ENCODE results near the gene TGFBR3. TPM values are rescaled to one million over a fixed set of nuclear protein-coding genes. Genes with fewer than 3 reads are reported as not detected.

Gene TGFBR3
- total and polyA plus RNA-seq, 2 experiments from 2014 or later = 46.8 to 68.3 TPM

- no peaks in the 10 kb centered on the region for H3K79me2 ChIP-seq
- no peak for TF ChIP-seq EZH2phosphoT487 (IDR thresholded peaks at IDR 0.05; ENCODE audit: low read depth, severe bottlenecking, unreplicated experiment)
- no peak for TF ChIP-seq EZH2 (IDR thresholded peaks at IDR 0.05; ENCODE audit: borderline replicate concordance)
- TF ChIP-seq CTCF (IDR thresholded peaks at IDR 0.05; ENCODE audit: poor library complexity) = no peak
- no peak overlapping the region for H2AFZ ChIP-seq
- no peaks in the 10 kb centered on the region for H4K20me1 ChIP-seq (ENCODE audit: insufficient read depth, poor library complexity, severe bottlenecking)
- WGBS (ENCODE audit: low lambda C conversion rate, missing lambda C conversion rate) = 79% methylated on average over 4 of the region's 4 CpGs
- H3K9me2 ChIP-seq (replicated peaks; ENCODE audit: insufficient read depth) = no peaks in the 10 kb centered on the region
- no peak overlapping the region for H3K4me2 ChIP-seq
- no peaks in the 10 kb centered on the region for H3K9me3 ChIP-seq (ENCODE audit: low read depth)
- H3K36me3 ChIP-seq (replicated peaks; ENCODE audit: insufficient read depth, low read depth) = no peaks in the 10 kb centered on the region
- no peaks in the 10 kb centered on the region for H3K4me1 ChIP-seq (ENCODE audit: insufficient read depth)
- H3K4me3 ChIP-seq = no peak overlapping the region
- H3K27me3 ChIP-seq = no peaks in the 10 kb centered on the region
- no peak overlapping the region for H3K27ac ChIP-seq
- no peak for DNase-seq (ENCODE audit: low spot score)
Observed at GRCh38 chr1:91916046-91916445, 30.1 kb upstream of the TGFBR3 start.

GRCh38 chr1:91913018-91913417, 27.1 kb upstream of the TGFBR3 start:
- no peak for DNase-seq (ENCODE audit: low spot score)
- no peak overlapping the region for H3K4me3 ChIP-seq
- no peaks in the 10 kb centered on the region for H3K9me3 ChIP-seq (ENCODE audit: low read depth)
- H3K27ac ChIP-seq = no peak overlapping the region
- H3K9me2 ChIP-seq (replicated peaks; ENCODE audit: insufficient read depth) = no peaks in the 10 kb centered on the region
- H3K27me3 ChIP-seq = no peaks in the 10 kb centered on the region
- H4K20me1 ChIP-seq (ENCODE audit: insufficient read depth, poor library complexity, severe bottlenecking) = no peaks in the 10 kb centered on the region
- no peak overlapping the region for H2AFZ ChIP-seq
- TF ChIP-seq CTCF (IDR thresholded peaks at IDR 0.05; ENCODE audit: poor library complexity) = no peak
- TF ChIP-seq EZH2phosphoT487 (IDR thresholded peaks at IDR 0.05; ENCODE audit: low read depth, severe bottlenecking, unreplicated experiment) = no peak
- TF ChIP-seq EZH2 (IDR thresholded peaks at IDR 0.05; ENCODE audit: borderline replicate concordance) = no peak
- H3K4me1 ChIP-seq (ENCODE audit: insufficient read depth) = no peaks in the 10 kb centered on the region
- 69% methylated on average over 3 of the region's 3 CpGs for WGBS (ENCODE audit: low lambda C conversion rate, missing lambda C conversion rate)
- no peaks in the 10 kb centered on the region for H3K36me3 ChIP-seq (replicated peaks; ENCODE audit: insufficient read depth, low read depth)
- no peak overlapping the region for H3K4me2 ChIP-seq
- H3K79me2 ChIP-seq = no peaks in the 10 kb centered on the region

GRCh38 chr1:91912266-91912665, 26.3 kb upstream of the TGFBR3 start:
- no peaks in the 10 kb centered on the region for H3K27me3 ChIP-seq
- no peaks in the 10 kb centered on the region for H3K79me2 ChIP-seq
- no peaks in the 10 kb centered on the region for H3K9me2 ChIP-seq (replicated peaks; ENCODE audit: insufficient read depth)
- no peaks in the 10 kb centered on the region for H4K20me1 ChIP-seq (ENCODE audit: insufficient read depth, poor library complexity, severe bottlenecking)
- DNase-seq (ENCODE audit: low spot score) = no peak
- no peaks in the 10 kb centered on the region for H3K4me1 ChIP-seq (ENCODE audit: insufficient read depth)
- H3K27ac ChIP-seq = no peak overlapping the region
- no peak overlapping the region for H3K4me2 ChIP-seq
- no peak overlapping the region for H2AFZ ChIP-seq
- H3K9me3 ChIP-seq (ENCODE audit: low read depth) = no peaks in the 10 kb centered on the region
- no peak for TF ChIP-seq CTCF (IDR thresholded peaks at IDR 0.05; ENCODE audit: poor library complexity)
- TF ChIP-seq EZH2 (IDR thresholded peaks at IDR 0.05; ENCODE audit: borderline replicate concordance) = no peak
- no peak for TF ChIP-seq EZH2phosphoT487 (IDR thresholded peaks at IDR 0.05; ENCODE audit: low read depth, severe bottlenecking, unreplicated experiment)
- H3K4me3 ChIP-seq = no peak overlapping the region
- H3K36me3 ChIP-seq (replicated peaks; ENCODE audit: insufficient read depth, low read depth) = no peaks in the 10 kb centered on the region
- 65% methylated on average over 1 of the region's 1 CpG for WGBS (ENCODE audit: low lambda C conversion rate, missing lambda C conversion rate)

GRCh38 chr1:91901231-91901630, 15.3 kb upstream of the TGFBR3 start:
- H3K9me2 ChIP-seq (replicated peaks; ENCODE audit: insufficient read depth) = no peaks in the 10 kb centered on the region
- no peak overlapping the region for H3K4me3 ChIP-seq
- H2AFZ ChIP-seq = no peak overlapping the region
- no peaks in the 10 kb centered on the region for H3K9me3 ChIP-seq (ENCODE audit: low read depth)
- no peak overlapping the region for H3K27ac ChIP-seq
- no peaks in the 10 kb centered on the region for H3K27me3 ChIP-seq
- no peaks in the 10 kb centered on the region for H3K36me3 ChIP-seq (replicated peaks; ENCODE audit: insufficient read depth, low read depth)
- DNase-seq (ENCODE audit: low spot score) = no peak
- no peaks in the 10 kb centered on the region for H3K4me1 ChIP-seq (ENCODE audit: insufficient read depth)
- no peaks in the 10 kb centered on the region for H4K20me1 ChIP-seq (ENCODE audit: insufficient read depth, poor library complexity, severe bottlenecking)
- no peak overlapping the region for H3K4me2 ChIP-seq
- H3K79me2 ChIP-seq = no peaks in the 10 kb centered on the region
- TF ChIP-seq CTCF (IDR thresholded peaks at IDR 0.05; ENCODE audit: poor library complexity) (no peak), EZH2phosphoT487 (IDR thresholded peaks at IDR 0.05; ENCODE audit: low read depth, severe bottlenecking, unreplicated experiment) (no peak), EZH2 (IDR thresholded peaks at IDR 0.05; ENCODE audit: borderline replicate concordance) (no peak)
